Mesothelial cell of epicardium (in vitro differentiated cells): Measurements from ENCODE around the gene NT5C3B. TPM values are rescaled to one million over a fixed set of nuclear protein-coding genes. Genes with fewer than 3 reads are reported as not detected.
A peak's percentile ranks its signal among the peaks of the same experiment; 100 is the strongest.
"Not testable (repeated sequence)": the region's sequence is repeated elsewhere in the genome, so short reads cannot be mapped to it uniquely, and the experiment has no call there.

Experiments used
- DNase-seq, 2 experiments: peaks; one replicate each; pipeline ENCODE4 v3.0.0; 2021; ENCODE audit warnings: low spot score in 2 of 2; ENCODE audit not compliant: unreplicated experiment in 2 of 2
- H3K27ac Mint-ChIP-seq: 2 replicates; pipeline ENCODE4 v1.8.0; 2021; ENCODE audit warnings: mixed read lengths
- H3K27me3 Mint-ChIP-seq: 2 replicates; pipeline ENCODE4 v1.8.0; 2021; ENCODE audit warnings: low read depth, mixed read lengths
- H3K36me3 Mint-ChIP-seq: 2 replicates; pipeline ENCODE4 v1.8.0; 2021; ENCODE audit warnings: mixed read lengths
- H3K4me1 Mint-ChIP-seq: 2 replicates; pipeline ENCODE4 v1.8.0; 2021; ENCODE audit warnings: mixed read lengths
- H3K4me3 Mint-ChIP-seq: 2 replicates; pipeline ENCODE4 v1.8.0; 2021; ENCODE audit warnings: mild to moderate bottlenecking, moderate library complexity, mixed read lengths
- H3K9me3 Mint-ChIP-seq: 2 replicates; pipeline ENCODE4 v1.8.0; 2021; ENCODE audit warnings: mixed read lengths
- total RNA-seq: library from RNA; stranded (reverse); gene quantifications from 3 replicates; pipeline ENCODE4 v1.2.1, GENCODE V29; 2021
- TF ChIP-seq, protein P1 (sequence below): fragments of 200-600 bp; sonication (generic); IDR thresholded peaks from one replicate; pipeline ENCODE4 v1.5.0; 2021; ENCODE audit warnings: antibody characterized with exemption; ENCODE audit not compliant: unreplicated experiment

The NT5C3B gene
- total RNA-seq, 1 donor from 2014 or later, result 75.5 TPM

DNA sequence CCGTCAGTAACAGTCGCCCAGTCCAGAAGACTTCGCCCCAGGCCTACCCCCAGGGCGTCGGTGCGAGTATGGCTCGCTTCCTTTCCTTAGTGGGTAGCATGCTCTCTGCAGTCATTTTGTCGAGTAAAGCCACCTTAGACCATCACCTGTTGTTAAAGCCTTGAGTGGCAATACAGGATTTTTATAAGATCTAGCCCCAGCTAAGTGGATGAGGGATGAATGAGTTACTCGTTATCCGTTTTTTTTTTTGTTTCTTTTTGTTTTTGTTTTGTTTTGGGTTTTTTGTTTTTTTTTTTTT, 29.5 kb upstream of the NT5C3B start:
- Mint-ChIP-seq H3K4me1 (peaks cover 8% of the 10 kb centered on the region), H3K36me3 (peaks cover 13% of the 10 kb centered on the region), H3K27ac (peak overlapping the region; percentile 91), H3K4me3 (no peak overlapping the region), H3K27me3 (no peaks in the 10 kb centered on the region), H3K9me3 (no peaks in the 10 kb centered on the region)
- no peak for DNase-seq
- TF ChIP-seq, protein P1, sequence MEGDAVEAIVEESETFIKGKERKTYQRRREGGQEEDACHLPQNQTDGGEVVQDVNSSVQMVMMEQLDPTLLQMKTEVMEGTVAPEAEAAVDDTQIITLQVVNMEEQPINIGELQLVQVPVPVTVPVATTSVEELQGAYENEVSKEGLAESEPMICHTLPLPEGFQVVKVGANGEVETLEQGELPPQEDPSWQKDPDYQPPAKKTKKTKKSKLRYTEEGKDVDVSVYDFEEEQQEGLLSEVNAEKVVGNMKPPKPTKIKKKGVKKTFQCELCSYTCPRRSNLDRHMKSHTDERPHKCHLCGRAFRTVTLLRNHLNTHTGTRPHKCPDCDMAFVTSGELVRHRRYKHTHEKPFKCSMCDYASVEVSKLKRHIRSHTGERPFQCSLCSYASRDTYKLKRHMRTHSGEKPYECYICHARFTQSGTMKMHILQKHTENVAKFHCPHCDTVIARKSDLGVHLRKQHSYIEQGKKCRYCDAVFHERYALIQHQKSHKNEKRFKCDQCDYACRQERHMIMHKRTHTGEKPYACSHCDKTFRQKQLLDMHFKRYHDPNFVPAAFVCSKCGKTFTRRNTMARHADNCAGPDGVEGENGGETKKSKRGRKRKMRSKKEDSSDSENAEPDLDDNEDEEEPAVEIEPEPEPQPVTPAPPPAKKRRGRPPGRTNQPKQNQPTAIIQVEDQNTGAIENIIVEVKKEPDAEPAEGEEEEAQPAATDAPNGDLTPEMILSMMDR, result no peak

DNA sequence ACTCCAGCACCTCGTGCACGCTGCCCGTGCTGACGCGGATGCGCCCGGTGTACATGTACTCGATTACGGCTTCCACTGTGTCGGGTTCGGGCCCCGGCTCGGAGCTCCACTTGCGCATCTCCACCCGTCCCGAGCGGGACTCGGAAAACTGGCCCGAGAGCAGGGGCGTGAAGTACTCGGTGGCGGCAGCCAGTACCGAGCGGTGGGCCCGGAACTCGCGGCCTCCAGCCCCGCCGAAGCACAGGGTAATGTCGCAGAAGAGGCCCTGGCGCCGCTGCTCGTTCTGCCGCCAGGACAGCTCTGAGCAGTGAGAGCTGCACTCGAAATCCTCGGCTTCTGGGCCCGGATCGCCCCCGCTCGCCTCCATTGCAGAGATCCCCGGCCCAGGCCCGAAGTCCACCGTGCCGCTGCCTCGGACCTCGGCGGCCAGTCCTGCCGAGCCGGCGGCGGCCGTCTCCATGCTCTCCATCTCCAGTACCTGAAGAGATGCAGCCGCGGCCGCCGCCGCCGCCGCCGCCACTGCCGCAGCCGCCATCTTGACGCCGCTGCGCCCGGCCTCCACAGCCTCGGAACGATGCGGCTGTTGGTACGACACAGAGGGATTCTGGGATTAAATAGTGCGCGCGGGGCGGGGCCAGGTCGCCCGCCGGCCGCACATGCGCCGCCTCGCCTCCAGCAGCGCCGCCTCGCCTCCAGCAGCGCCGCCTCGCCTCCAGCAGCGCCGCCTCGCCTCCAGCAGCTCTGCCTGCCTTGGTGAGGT, 29.0 kb upstream of the NT5C3B start, which contains the start of gene KLHL11:
Gene KLHL11 (minus strand): TSS at position 588 of the 760 bp plus-strand sequence. CDS start 53 bp downstream, at position 535.
- peak within 1 kb of the TSS; percentile 91 for H3K27ac Mint-ChIP-seq
- H3K36me3 Mint-ChIP-seq, result peaks cover 12% of the 10 kb centered on the region
- no peaks in the 10 kb centered on the region for H3K9me3 Mint-ChIP-seq
- H3K27me3 Mint-ChIP-seq, result no peaks in the 10 kb centered on the region
- no peak within 1 kb of the TSS for H3K4me3 Mint-ChIP-seq
- TF ChIP-seq, protein P1, result no peak
- peak; percentile 78 to 89 for DNase-seq
- H3K4me1 Mint-ChIP-seq, result peaks cover 9% of the 10 kb centered on the region

DNA sequence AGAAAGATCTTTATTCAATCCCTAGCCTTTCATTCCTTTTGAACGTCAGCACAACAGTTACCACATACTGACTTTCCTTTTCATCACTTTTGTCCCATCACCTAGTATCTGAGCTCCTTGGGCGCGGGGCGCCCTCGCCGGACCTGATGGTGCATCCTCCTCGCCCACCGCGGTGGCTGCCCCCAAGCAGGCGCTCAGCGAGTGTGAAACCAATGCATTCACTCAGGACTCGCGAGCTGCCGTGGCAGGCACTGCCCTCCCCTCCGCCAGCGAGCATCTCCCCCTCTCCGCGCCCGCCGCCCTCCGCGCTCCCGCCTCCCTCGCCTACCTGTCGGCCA, 28.4 kb upstream of the NT5C3B start:
- Mint-ChIP-seq H3K9me3 (no peaks in the 10 kb centered on the region), H3K4me1 (peaks cover 9% of the 10 kb centered on the region), H3K36me3 (peaks cover 9% of the 10 kb centered on the region), H3K27ac (no peak overlapping the region), H3K27me3 (no peaks in the 10 kb centered on the region), H3K4me3 (no peak overlapping the region)
- no peak for DNase-seq
- TF ChIP-seq, protein P1, result no peak

DNA sequence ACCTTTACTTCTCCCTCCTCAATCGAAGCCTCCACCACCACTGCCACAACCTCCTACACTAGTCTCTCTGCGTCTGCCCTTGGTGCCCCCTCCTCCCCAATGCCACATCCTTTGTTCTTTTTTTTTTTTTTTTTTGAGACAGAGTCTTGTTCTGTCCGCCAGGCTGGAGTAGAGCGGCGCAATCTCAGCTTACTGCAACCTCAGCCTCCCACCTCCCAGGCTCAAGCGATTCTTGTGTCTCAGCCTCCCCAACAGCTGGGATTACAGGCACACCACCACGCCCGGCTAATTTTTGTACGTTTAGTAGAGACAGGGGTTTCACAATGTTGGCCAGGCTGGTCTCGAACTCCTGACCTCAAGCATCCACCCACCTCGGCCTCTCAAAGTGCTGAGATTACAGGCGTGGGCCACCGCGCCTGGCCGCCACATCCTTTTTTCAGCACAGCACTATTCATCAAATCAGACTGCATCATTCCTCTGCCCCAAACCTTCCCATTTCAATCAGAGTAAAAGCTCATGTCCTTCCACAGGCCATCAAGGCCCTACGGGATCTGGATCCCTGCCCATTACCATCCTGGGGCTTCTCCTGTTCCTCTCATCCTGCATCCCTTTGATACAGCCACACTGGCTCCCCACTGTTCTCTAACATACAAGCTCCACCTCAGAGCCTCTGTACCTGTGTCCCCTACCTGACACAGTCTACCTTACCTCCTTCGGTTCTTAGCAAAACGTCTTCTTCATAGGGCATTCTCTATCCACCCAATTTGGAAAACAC, 27.2 kb upstream of the NT5C3B start:
- Mint-ChIP-seq H3K36me3 (peaks cover 4% of the 10 kb centered on the region), H3K4me1 (peaks cover 9% of the 10 kb centered on the region), H3K27ac (no peak overlapping the region), H3K27me3 (no peaks in the 10 kb centered on the region), H3K9me3 (no peaks in the 10 kb centered on the region), H3K4me3 (no peak overlapping the region)
- TF ChIP-seq, protein P1, result no peak
- DNase-seq, result no peak

DNA sequence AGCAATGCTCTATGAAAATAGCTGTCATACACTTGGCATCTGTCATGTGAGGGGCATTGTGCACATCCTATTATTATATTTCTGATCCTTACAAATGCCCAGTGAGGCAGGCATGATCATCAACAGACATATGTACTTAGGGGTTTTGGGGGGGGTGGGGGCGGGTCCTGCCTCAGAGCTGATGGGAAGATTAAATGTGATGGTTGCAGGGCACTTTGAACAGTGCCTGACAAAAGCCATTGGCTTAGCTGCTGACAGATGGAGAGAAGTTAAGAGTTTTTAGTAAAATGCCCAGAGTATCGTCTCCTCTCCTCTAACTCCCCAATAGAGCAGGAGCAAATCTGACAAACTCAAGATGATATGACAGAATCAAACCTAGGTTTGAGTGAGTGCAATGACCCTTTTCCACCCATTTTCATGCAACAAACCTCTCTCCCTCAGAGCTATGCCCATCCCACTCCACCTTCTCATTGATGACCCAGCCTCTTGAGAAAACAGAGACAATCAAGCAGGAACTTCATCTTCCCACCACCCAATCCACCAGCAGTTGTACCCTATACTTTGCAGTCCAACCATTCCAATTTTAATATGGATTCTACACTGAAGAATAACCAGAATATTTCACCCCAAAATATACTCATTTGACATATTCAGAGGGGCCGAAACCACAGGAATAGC, 24.4 kb upstream of the NT5C3B start:
- H3K9me3 Mint-ChIP-seq, result no peaks in the 10 kb centered on the region
- peak overlapping the region; percentile 24 for H3K27ac Mint-ChIP-seq
- no peak for DNase-seq
- H3K27me3 Mint-ChIP-seq, result no peaks in the 10 kb centered on the region
- H3K4me3 Mint-ChIP-seq, result no peak overlapping the region
- TF ChIP-seq, protein P1, result no peak
- H3K36me3 Mint-ChIP-seq, result no peaks in the 10 kb centered on the region
- H3K4me1 Mint-ChIP-seq, result peaks cover 7% of the 10 kb centered on the region

DNA sequence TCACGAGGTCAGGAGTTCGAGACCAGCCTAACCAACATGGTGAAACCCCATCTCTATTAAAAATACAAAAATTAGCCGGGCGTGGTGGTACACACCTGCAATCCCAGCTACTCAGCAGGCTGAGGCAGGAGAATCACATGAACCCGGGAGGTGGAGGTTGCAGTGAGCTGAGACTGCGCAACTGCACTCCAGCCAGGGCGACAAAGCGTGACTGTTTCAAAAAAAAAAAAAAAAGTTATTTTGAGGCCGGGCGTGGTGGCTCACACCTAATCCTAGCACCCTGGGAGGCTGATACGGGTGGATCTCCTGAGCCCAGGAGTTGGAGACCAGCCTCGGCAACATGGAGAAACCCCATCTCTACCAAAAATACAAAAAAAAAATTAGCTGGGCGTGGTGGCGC, 15.3 kb upstream of the NT5C3B start:
- H3K36me3 Mint-ChIP-seq, result peaks cover 15% of the 10 kb centered on the region
- not testable (repeated sequence) for H3K27me3 Mint-ChIP-seq, H3K9me3 Mint-ChIP-seq, H3K4me3 Mint-ChIP-seq, DNase-seq, H3K27ac Mint-ChIP-seq, H3K4me1 Mint-ChIP-seq
